GM12878 (cell line): ENCODE results near the gene TAS1R2. TPM values are rescaled to one million over a fixed set of nuclear protein-coding genes. Genes with fewer than 3 reads are reported as not detected.

Experiments used
- ATAC-seq: fragments of 200-7000 bp; cut with Tn5 transposase; 3 replicates; pipeline ENCODE4 v1.9.1; 2020; ENCODE audit warnings: mild to moderate bottlenecking, moderate library complexity
- BruUV-seq: library from RNA; stranded (reverse); fragments of 400-500 nt; replicated peaks from 2 replicates; lab custom pipeline; 2021; lab: Mats Ljungman, UMichigan
- CTCF ChIA-PET: fragments of 300-600 bp; sonication (Branson Sonifier 250); formaldehyde crosslinking; extraction: SDS; loops from one replicate; lab custom pipeline; 2021; ENCODE audit warnings: inconsistent platforms; lab: Yijun Ruan, JAX
- POLR2A ChIA-PET: fragments of 350-600 bp; formaldehyde crosslinking; extraction: SDS; loops from one replicate; lab custom pipeline; 2021; ENCODE audit warnings: inconsistent platforms; lab: Charles Lee
- RAD21 ChIA-PET: fragments of 300-600 bp; sonication (Branson Sonifier 250); formaldehyde crosslinking; loops from one replicate; lab custom pipeline; 2023; ENCODE audit warnings: antibody characterized with exemption; ENCODE audit not compliant: unreplicated experiment; lab: Charles Lee
- SMC1A ChIA-PET: fragments of 300-600 bp; sonication (Branson Sonifier 250); formaldehyde crosslinking; loops from one replicate; lab custom pipeline; 2023; ENCODE audit not compliant: unreplicated experiment, uncharacterized antibody; lab: Charles Lee
- DNase-seq: peaks from one replicate; pipeline ENCODE4 v3.0.0-alpha.2; 2011; ENCODE audit warnings: low read depth, low spot score
- FAIRE-seq: peaks from 3 replicates; lab custom pipeline; 2011; peaks lifted over from hg19 to GRCh38; lab: Jason Lieb, UNC
- H2AFZ ChIP-seq: 2 replicates; pipeline ENCODE4 v1.6.0; 2011; ENCODE audit warnings: low read depth, low read length, control low read depth; ENCODE audit not compliant: control insufficient read depth
- H3K27ac ChIP-seq: 2 replicates; pipeline ENCODE4 v1.5.1; 2011; ENCODE audit warnings: control low read depth; ENCODE audit not compliant: control insufficient read depth, insufficient read depth
- H3K27me3 ChIP-seq, 2 experiments: replicated peaks in 1 of 2; 2 replicates each; pipeline versions ENCODE4 v1.6.0 to v1.6.1; 2011; ENCODE audit warnings: low read length in 1 of 2; ENCODE audit not compliant: control insufficient read depth in 2 of 2, insufficient read depth in 2 of 2
- H3K36me3 ChIP-seq, 2 experiments: 2 replicates each; pipeline ENCODE4 v1.5.1; 2011; ENCODE audit warnings: low read length in 1 of 2; ENCODE audit not compliant: control insufficient read depth in 2 of 2, insufficient read depth in 2 of 2
- H3K4me1 ChIP-seq: 2 replicates; pipeline ENCODE4 v1.6.1; 2011; ENCODE audit warnings: mild to moderate bottlenecking, low read length, moderate library complexity, mixed read lengths; ENCODE audit not compliant: control insufficient read depth, insufficient read depth
- H3K4me2 ChIP-seq: 2 replicates; pipeline ENCODE4 v1.6.0; 2011; ENCODE audit warnings: control low read depth; ENCODE audit not compliant: control insufficient read depth, insufficient read depth
- H3K4me3 ChIP-seq: fragments of 200-600 bp; sonication (generic); 2 replicates; pipeline ENCODE4 v1.5.1; 2016
- H3K79me2 ChIP-seq: 2 replicates; pipeline ENCODE4 v1.6.0; 2011; ENCODE audit warnings: low read length; ENCODE audit not compliant: control insufficient read depth, insufficient read depth
- H3K9ac ChIP-seq: 2 replicates; pipeline ENCODE4 v1.8.0; 2011; ENCODE audit warnings: low read length, control low read depth, mixed read lengths; ENCODE audit not compliant: control insufficient read depth, insufficient read depth
- H3K9me3 ChIP-seq: replicated peaks from 3 replicates; pipeline ENCODE4 v1.5.1; 2011; ENCODE audit warnings: mild to moderate bottlenecking, low read length; ENCODE audit not compliant: control insufficient read depth, insufficient read depth
- H4K20me1 ChIP-seq: 2 replicates; pipeline ENCODE4 v1.6.0; 2011; ENCODE audit not compliant: control insufficient read depth, insufficient read depth
- BCL11A ChIP-seq: IDR thresholded peaks from 2 replicates; pipeline ENCODE4 v1.6.1; 2011; ENCODE audit warnings: low read depth, low read length
- EP300 ChIP-seq, 2 experiments: fragments of 150-350 bp in 1 of 2; IDR thresholded peaks; 2 replicates each; pipeline ENCODE4 v1.6.1; 2011 to 2012; ENCODE audit warnings: low read depth in 2 of 2, low read length in 2 of 2, borderline replicate concordance in 1 of 2, improper control_type of control experiment in 1 of 2, inconsistent platforms in 1 of 2; ENCODE audit not compliant: control insufficient read depth in 1 of 2
- FOS ChIP-seq: IDR thresholded peaks from 3 replicates; pipeline ENCODE4 v1.6.1; 2011; ENCODE audit warnings: borderline replicate concordance; ENCODE audit not compliant: insufficient read length; ENCODE audit errors: extremely low read depth
- KDM1A ChIP-seq: fragments of 200-600 bp; sonication (generic); IDR thresholded peaks from 2 replicates; pipeline ENCODE4 v1.6.1; 2016; ENCODE audit warnings: borderline replicate concordance
- PML ChIP-seq: IDR thresholded peaks from 2 replicates; pipeline ENCODE4 v1.6.1; 2012; ENCODE audit warnings: low read length, inconsistent platforms
- SMAD5 ChIP-seq: IDR thresholded peaks from 2 replicates; pipeline ENCODE4 v1.6.1; 2016; ENCODE audit warnings: antibody characterized with exemption, low read depth
- STAT1 ChIP-seq: fragments of 450-650 bp; conservative IDR thresholded peaks from 2 replicates; pipeline ENCODE4 v1.6.1; 2014; ENCODE audit warnings: antibody characterized with exemption, mild to moderate bottlenecking
- USF1 ChIP-seq: IDR thresholded peaks from 2 replicates; pipeline ENCODE4 v1.6.1; 2011; ENCODE audit warnings: borderline replicate concordance, low read depth, mild to moderate bottlenecking, moderate library complexity, mixed read lengths, low read length; ENCODE audit not compliant: insufficient read depth; ENCODE audit errors: extremely low read length
- ZBTB40 ChIP-seq: fragments of 450-650 bp; IDR thresholded peaks from 2 replicates; pipeline ENCODE4 v1.6.1; 2016; ENCODE audit warnings: mild to moderate bottlenecking, moderate library complexity, borderline replicate concordance
- WGBS: methylation state at CpG from one replicate; pipeline ENCODE4 v1.1.6; 2016; ENCODE audit warnings: low lambda C conversion rate; ENCODE audit not compliant: insufficient replicate concordance, insufficient coverage; ENCODE audit errors: missing lambda C conversion rate; 5-methylcytosine and 5-hydroxymethylcytosine counted together
- in situ Hi-C: fragments of 300-500 bp; cut with MboI; formaldehyde crosslinking; loops from 9 replicates; pipeline ENCODE4 v1.14.3; 2018; ENCODE audit warnings: mixed read lengths
- intact Hi-C: fragments of 100-400 bp; cut with micrococcal nuclease; formaldehyde crosslinking; loops from one replicate; pipeline ENCODE4 v1.14.2; 2022; ENCODE audit not compliant: unreplicated experiment
- polyA plus RNA-seq, 11 experiments: library from polyadenylated mRNA; depleted of rRNA in 4 of 11; unstranded in 6 of 11; stranded (reverse) in 5 of 11; fragments of >200 nt; fragmentation: Nextera tagmentation in 4 of 11; fragmentation: Illumina TruSeq in 1 of 11; extraction: Ambion mirVana in 4 of 11; extraction: Trizol in 1 of 11; gene quantifications; 1 replicate in 1 of 11; 2 replicates in 10 of 11; pipeline versions ENCODE4 v1.2.1 to v1.2.3, GENCODE V29; 2011 to 2016; ENCODE audit warnings: inconsistent platforms in 2 of 11, missing spikeins in 2 of 11, low read depth in 1 of 11
- total RNA-seq, 4 experiments: library from RNA; depleted of rRNA in 3 of 4; stranded (reverse); fragments of >200 nt in 3 of 4; fragmentation: Illumina TruSeq in 1 of 4; extraction: Trizol in 1 of 4; gene quantifications; 2 replicates each; pipeline versions ENCODE4 v1.2.1 to v1.2.3, GENCODE V29; 2013 to 2021
- TF ChIP-seq, protein P1 (sequence below): fragments of 450-650 bp; IDR thresholded peaks from 2 replicates; pipeline ENCODE4 v1.6.1; 2014; ENCODE audit warnings: mild to moderate bottlenecking

TAS1R2 gene
- total and polyA plus RNA-seq, 10 of the 15 experiments (the other 5 are each of a cell fraction or from before 2014, with no cell fraction given): not detected

GRCh38 chr1:18868354-18868753 lies 8.9 kb upstream of the TAS1R2 start:
- H2AFZ ChIP-seq: no peak overlapping the region
- 42% methylated on average over 5 of the region's 5 CpGs for WGBS
- ChIA-PET CTCF (interaction anchor here (0.6 to 1.0 kb wide), 2 partner anchors 39 to 1387 kb away, joined by 3 read pairs; no protein-coding TSS in a partner anchor), SMC1A (no interaction called here), POLR2A (no interaction called here), RAD21 (no interaction called here)
- no peaks in the 10 kb centered on the region for H4K20me1 ChIP-seq
- H3K27ac ChIP-seq: no peak overlapping the region
- ATAC-seq (no peak), FAIRE-seq (no peak), DNase-seq (no peak)
- H3K27me3 ChIP-seq: no peaks in the 10 kb centered on the region; a peak in 2 of 4 replicates
- in situ Hi-C loops (no loop called here), intact Hi-C loops (no loop called here)
- H3K9ac ChIP-seq: no peak overlapping the region
- no peaks in the 10 kb centered on the region for H3K9me3 ChIP-seq
- no TSS peak for BruUV-seq
- H3K4me1 ChIP-seq: no peaks in the 10 kb centered on the region
- H3K4me3 ChIP-seq: no peak overlapping the region
- no peaks in the 10 kb centered on the region for H3K79me2 ChIP-seq
- no peak overlapping the region for H3K4me2 ChIP-seq
- TF ChIP-seq PML (no peak), FOS (no peak), STAT1 (no peak), EP300 (IDR thresholded peaks at IDR 0.05; ENCODE audit: borderline replicate concordance in 1 of 2, control insufficient read depth in 1 of 2, low read depth in 2 of 2, low read length in 2 of 2) (no peak), USF1 (no peak), BCL11A (no peak), KDM1A (no peak), ZBTB40 (no peak), SMAD5 (no peak)
- TF ChIP-seq, protein P1, sequence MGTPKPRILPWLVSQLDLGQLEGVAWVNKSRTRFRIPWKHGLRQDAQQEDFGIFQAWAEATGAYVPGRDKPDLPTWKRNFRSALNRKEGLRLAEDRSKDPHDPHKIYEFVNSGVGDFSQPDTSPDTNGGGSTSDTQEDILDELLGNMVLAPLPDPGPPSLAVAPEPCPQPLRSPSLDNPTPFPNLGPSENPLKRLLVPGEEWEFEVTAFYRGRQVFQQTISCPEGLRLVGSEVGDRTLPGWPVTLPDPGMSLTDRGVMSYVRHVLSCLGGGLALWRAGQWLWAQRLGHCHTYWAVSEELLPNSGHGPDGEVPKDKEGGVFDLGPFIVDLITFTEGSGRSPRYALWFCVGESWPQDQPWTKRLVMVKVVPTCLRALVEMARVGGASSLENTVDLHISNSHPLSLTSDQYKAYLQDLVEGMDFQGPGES: no peak
- no peaks in the 10 kb centered on the region for H3K36me3 ChIP-seq
